Activated naive CD4-positive, alpha-beta T cell treated with anti-CD3 and anti-CD28 coated beads, Interleukin-2, amount 50 U/mL, for 24 hours (primary cell): ENCODE data around the gene SPPL2A.

Source experiments
- H3K27ac Mint-ChIP-seq: one replicate; pipeline ENCODE4 v1.8.0; 2021; ENCODE audit warnings: mild to moderate bottlenecking, mixed read lengths
- H3K27me3 Mint-ChIP-seq: one replicate; pipeline ENCODE4 v1.8.0; 2021; ENCODE audit warnings: mixed read lengths
- H3K36me3 Mint-ChIP-seq: one replicate; pipeline ENCODE4 v1.8.0; 2021; ENCODE audit warnings: mixed read lengths
- H3K4me1 Mint-ChIP-seq: one replicate; pipeline ENCODE4 v1.8.0; 2021; ENCODE audit warnings: mixed read lengths
- H3K4me3 Mint-ChIP-seq: one replicate; pipeline ENCODE4 v1.8.0; 2021; ENCODE audit warnings: mild to moderate bottlenecking, mixed read lengths
- H3K9me3 Mint-ChIP-seq: one replicate; pipeline ENCODE4 v1.8.0; 2021; ENCODE audit warnings: mixed read lengths

Gene SPPL2A

GRCh38 chr15:50786438-50786837 is 20.9 kb upstream of the SPPL2A start:
- H3K27me3 Mint-ChIP-seq: no peaks in the 10 kb centered on the region
- no peaks in the 10 kb centered on the region for H3K4me1 Mint-ChIP-seq
- H3K4me3 Mint-ChIP-seq: no peak overlapping the region
- H3K9me3 Mint-ChIP-seq: no peaks in the 10 kb centered on the region
- no peak overlapping the region for H3K27ac Mint-ChIP-seq
- no peaks in the 10 kb centered on the region for H3K36me3 Mint-ChIP-seq

- Mint-ChIP-seq H3K36me3 (no peaks in the 10 kb centered on the region), H3K4me3 (no peak overlapping the region), H3K4me1 (no peaks in the 10 kb centered on the region), H3K27me3 (no peaks in the 10 kb centered on the region), H3K27ac (no peak overlapping the region), H3K9me3 (no peaks in the 10 kb centered on the region)
These were observed 18.4 kb upstream of the SPPL2A start for GRCh38 chr15:50783895-50784294.

GRCh38 chr15:50783411-50783810 is 17.9 kb upstream of the SPPL2A start:
- H3K27ac Mint-ChIP-seq: no peak overlapping the region
- H3K4me1 Mint-ChIP-seq: no peaks in the 10 kb centered on the region
- H3K9me3 Mint-ChIP-seq: no peaks in the 10 kb centered on the region
- no peaks in the 10 kb centered on the region for H3K36me3 Mint-ChIP-seq
- H3K27me3 Mint-ChIP-seq: no peaks in the 10 kb centered on the region
- H3K4me3 Mint-ChIP-seq: no peak overlapping the region

- Mint-ChIP-seq H3K4me1 (peaks cover 11% of the 10 kb centered on the region), H3K27ac (no peak overlapping the region), H3K4me3 (no peak overlapping the region), H3K9me3 (no peaks in the 10 kb centered on the region), H3K27me3 (no peaks in the 10 kb centered on the region), H3K36me3 (no peaks in the 10 kb centered on the region)
These were observed 12.6 kb upstream of the SPPL2A start for GRCh38 chr15:50778086-50778485.

GRCh38 chr15:50777042-50777441 is 11.5 kb upstream of the SPPL2A start:
- no peaks in the 10 kb centered on the region for H3K36me3 Mint-ChIP-seq
- H3K27ac Mint-ChIP-seq: no peak overlapping the region
- H3K4me3 Mint-ChIP-seq: no peak overlapping the region
- H3K27me3 Mint-ChIP-seq: no peaks in the 10 kb centered on the region
- no peaks in the 10 kb centered on the region for H3K9me3 Mint-ChIP-seq
- peaks cover 11% of the 10 kb centered on the region for H3K4me1 Mint-ChIP-seq

GRCh38 chr15:50774450-50774849 is 8.9 kb upstream of the SPPL2A start:
- H3K27me3 Mint-ChIP-seq: no peaks in the 10 kb centered on the region
- no peaks in the 10 kb centered on the region for H3K36me3 Mint-ChIP-seq
- H3K4me1 Mint-ChIP-seq: peaks cover 11% of the 10 kb centered on the region
- H3K9me3 Mint-ChIP-seq: no peaks in the 10 kb centered on the region
- H3K4me3 Mint-ChIP-seq: no peak overlapping the region
- no peak overlapping the region for H3K27ac Mint-ChIP-seq

GRCh38 chr15:50773389-50773788 is 7.9 kb upstream of the SPPL2A start:
- no peaks in the 10 kb centered on the region for H3K27me3 Mint-ChIP-seq
- H3K27ac Mint-ChIP-seq: no peak overlapping the region
- H3K4me1 Mint-ChIP-seq: peaks cover 11% of the 10 kb centered on the region
- no peaks in the 10 kb centered on the region for H3K9me3 Mint-ChIP-seq
- no peak overlapping the region for H3K4me3 Mint-ChIP-seq
- no peaks in the 10 kb centered on the region for H3K36me3 Mint-ChIP-seq

- Mint-ChIP-seq H3K4me1 (peaks cover 43% of the 10 kb centered on the region), H3K27ac (peak overlapping the region; percentile 52), H3K9me3 (no peaks in the 10 kb centered on the region), H3K36me3 (peaks cover 4% of the 10 kb centered on the region), H3K27me3 (no peaks in the 10 kb centered on the region), H3K4me3 (peak overlapping the region; percentile 88)
These were observed 1.9 kb upstream of the SPPL2A start for GRCh38 chr15:50767332-50767861.

GRCh38 chr15:50764461-50765194 is 878 bp downstream of the SPPL2A start:
- Mint-ChIP-seq H3K4me1 (peaks cover 63% of the 10 kb centered on the region), H3K27me3 (no peaks in the 10 kb centered on the region), H3K36me3 (peaks cover 4% of the 10 kb centered on the region), H3K4me3 (peak overlapping the region; percentile 98), H3K27ac (peak overlapping the region; percentile 100), H3K9me3 (no peaks in the 10 kb centered on the region)

GRCh38 chr15:50758712-50759205 is 6.7 kb downstream of the SPPL2A start:
- Mint-ChIP-seq H3K27ac (no peak overlapping the region), H3K4me1 (peaks cover 60% of the 10 kb centered on the region), H3K36me3 (peaks cover 6% of the 10 kb centered on the region), H3K27me3 (no peaks in the 10 kb centered on the region), H3K4me3 (no peak overlapping the region), H3K9me3 (no peaks in the 10 kb centered on the region)

GRCh38 chr15:50753463-50753862 is 12.0 kb downstream of the SPPL2A start:
- no peak overlapping the region for H3K27ac Mint-ChIP-seq
- peaks cover 4% of the 10 kb centered on the region for H3K36me3 Mint-ChIP-seq
- no peak overlapping the region for H3K4me3 Mint-ChIP-seq
- H3K27me3 Mint-ChIP-seq: no peaks in the 10 kb centered on the region
- H3K9me3 Mint-ChIP-seq: no peaks in the 10 kb centered on the region
- peaks cover 53% of the 10 kb centered on the region for H3K4me1 Mint-ChIP-seq

GRCh38 chr15:50751394-50751793 is 14.1 kb downstream of the SPPL2A start:
- no peak overlapping the region for H3K4me3 Mint-ChIP-seq
- H3K4me1 Mint-ChIP-seq: peaks cover 39% of the 10 kb centered on the region
- peak overlapping the region; percentile 35 for H3K27ac Mint-ChIP-seq
- peaks cover 4% of the 10 kb centered on the region for H3K36me3 Mint-ChIP-seq
- no peaks in the 10 kb centered on the region for H3K9me3 Mint-ChIP-seq
- H3K27me3 Mint-ChIP-seq: no peaks in the 10 kb centered on the region

GRCh38 chr15:50750227-50750705 is 15.2 kb downstream of the SPPL2A start:
- Mint-ChIP-seq H3K27me3 (no peaks in the 10 kb centered on the region), H3K27ac (peak overlapping the region; percentile 35), H3K36me3 (peaks cover 4% of the 10 kb centered on the region), H3K4me3 (no peak overlapping the region), H3K9me3 (no peaks in the 10 kb centered on the region), H3K4me1 (peaks cover 36% of the 10 kb centered on the region)

- Mint-ChIP-seq H3K4me3 (no peak overlapping the region), H3K9me3 (no peaks in the 10 kb centered on the region), H3K27ac (no peak overlapping the region)
These were observed 18.0 kb downstream of the SPPL2A start for GRCh38 chr15:50747523-50747922.

GRCh38 chr15:50744601-50745000 is 20.9 kb downstream of the SPPL2A start:
- Mint-ChIP-seq H3K36me3 (peaks cover 2% of the 10 kb centered on the region), H3K9me3 (no peaks in the 10 kb centered on the region), H3K4me3 (no peak overlapping the region), H3K27me3 (no peaks in the 10 kb centered on the region), H3K27ac (no peak overlapping the region), H3K4me1 (peaks cover 3% of the 10 kb centered on the region)

More at GRCh38 chr15:50747523-50747922, 18.0 kb downstream of the SPPL2A start:
- Mint-ChIP-seq H3K36me3 (peaks cover 2% of the 10 kb centered on the region), H3K27me3 (no peaks in the 10 kb centered on the region), H3K4me1 (peaks cover 22% of the 10 kb centered on the region)

- H3K36me3 Mint-ChIP-seq: peaks cover 5% of the 10 kb centered on the region
- H3K27me3 Mint-ChIP-seq: no peaks in the 10 kb centered on the region
These were observed 24.6 kb downstream of the SPPL2A start for GRCh38 chr15:50740955-50741354.

More at GRCh38 chr15:50740955-50741354, 24.6 kb downstream of the SPPL2A start:
- no peaks in the 10 kb centered on the region for H3K4me1 Mint-ChIP-seq
- H3K4me3 Mint-ChIP-seq: no peak overlapping the region
- no peak overlapping the region for H3K27ac Mint-ChIP-seq
- H3K9me3 Mint-ChIP-seq: no peaks in the 10 kb centered on the region
